ENCODE results near the gene SECISBP2.

DNA sequence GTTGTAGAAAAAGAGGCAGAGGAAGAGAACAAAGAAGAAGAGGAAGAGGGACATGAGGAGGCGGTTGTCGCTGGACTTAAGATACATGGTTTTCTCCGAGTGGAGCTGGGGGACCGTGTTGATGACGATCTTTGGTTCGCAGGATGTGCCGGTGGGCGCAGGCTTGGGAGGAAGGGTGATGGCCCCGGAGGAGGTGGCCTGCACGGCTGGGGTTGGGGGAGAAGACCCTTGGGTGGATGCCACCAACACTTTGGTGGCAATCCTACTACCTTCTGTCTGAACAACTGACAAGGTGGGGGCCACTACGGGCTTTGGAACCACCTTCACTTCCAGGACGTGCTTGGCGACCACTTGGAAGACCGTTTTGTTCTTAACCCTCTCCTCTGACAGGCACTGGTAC is 60.7 kb downstream of the SECISBP2 start:
- TF ChIP-seq, protein P1, sequence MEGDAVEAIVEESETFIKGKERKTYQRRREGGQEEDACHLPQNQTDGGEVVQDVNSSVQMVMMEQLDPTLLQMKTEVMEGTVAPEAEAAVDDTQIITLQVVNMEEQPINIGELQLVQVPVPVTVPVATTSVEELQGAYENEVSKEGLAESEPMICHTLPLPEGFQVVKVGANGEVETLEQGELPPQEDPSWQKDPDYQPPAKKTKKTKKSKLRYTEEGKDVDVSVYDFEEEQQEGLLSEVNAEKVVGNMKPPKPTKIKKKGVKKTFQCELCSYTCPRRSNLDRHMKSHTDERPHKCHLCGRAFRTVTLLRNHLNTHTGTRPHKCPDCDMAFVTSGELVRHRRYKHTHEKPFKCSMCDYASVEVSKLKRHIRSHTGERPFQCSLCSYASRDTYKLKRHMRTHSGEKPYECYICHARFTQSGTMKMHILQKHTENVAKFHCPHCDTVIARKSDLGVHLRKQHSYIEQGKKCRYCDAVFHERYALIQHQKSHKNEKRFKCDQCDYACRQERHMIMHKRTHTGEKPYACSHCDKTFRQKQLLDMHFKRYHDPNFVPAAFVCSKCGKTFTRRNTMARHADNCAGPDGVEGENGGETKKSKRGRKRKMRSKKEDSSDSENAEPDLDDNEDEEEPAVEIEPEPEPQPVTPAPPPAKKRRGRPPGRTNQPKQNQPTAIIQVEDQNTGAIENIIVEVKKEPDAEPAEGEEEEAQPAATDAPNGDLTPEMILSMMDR (IDR thresholded peaks at IDR 0.05; ENCODE audit: insufficient read depth, low read length, poor library complexity, severe bottlenecking): no peak
- TF ChIP-seq EZH2phosphoT487 (conservative IDR thresholded peaks at IDR 0.05; ENCODE audit: low read length): no peak

Measured in SU-DHL-6 (cell line).